HG02973 (cell line): Measurements from ENCODE around the gene PPP1R14C.
"Not testable (repeated sequence)": the region's sequence is repeated elsewhere in the genome, so short reads cannot be mapped to it uniquely, and the experiment has no call there.

Experiments used
- ATAC-seq: cut with Tn5 transposase; IDR thresholded peaks from one replicate; pipeline ENCODE4 v1.9.1; 2021; ENCODE audit warnings: moderate library complexity; ENCODE audit not compliant: unreplicated experiment

Gene PPP1R14C

GRCh38 chr6:150187433-150187832, 44.6 kb downstream of the PPP1R14C start:
- ATAC-seq: not testable (repeated sequence)

GRCh38 chr6:150189122-150189521, 46.3 kb downstream of the PPP1R14C start:
- ATAC-seq: no peak

GRCh38 chr6:150191809-150192208, 49.0 kb downstream of the PPP1R14C start:
- no peak for ATAC-seq

GRCh38 chr6:150194195-150194594, 51.4 kb downstream of the PPP1R14C start:
- no peak for ATAC-seq

GRCh38 chr6:150195996-150196417, 53.2 kb downstream of the PPP1R14C start:
- no peak for ATAC-seq

- ATAC-seq: no peak
Observed at GRCh38 chr6:150196942-150197745, 54.3 kb downstream of the PPP1R14C start.

- no peak for ATAC-seq
Observed at GRCh38 chr6:150198532-150198931, 55.7 kb downstream of the PPP1R14C start.

- ATAC-seq: no peak
Observed at GRCh38 chr6:150199241-150199640, 56.4 kb downstream of the PPP1R14C start.

- ATAC-seq: no peak
Observed at GRCh38 chr6:150200428-150201100, 57.7 kb downstream of the PPP1R14C start.

- no peak for ATAC-seq
Observed at GRCh38 chr6:150201285-150201684, 58.4 kb downstream of the PPP1R14C start.

GRCh38 chr6:150201772-150202329, 59.0 kb downstream of the PPP1R14C start:
- ATAC-seq: no peak

GRCh38 chr6:150202404-150202803, 59.6 kb downstream of the PPP1R14C start:
- no peak for ATAC-seq

GRCh38 chr6:150202934-150203333, 60.1 kb downstream of the PPP1R14C start:
- no peak for ATAC-seq

- no peak for ATAC-seq
Observed at GRCh38 chr6:150203378-150203777, 60.5 kb downstream of the PPP1R14C start.

- ATAC-seq: no peak
Observed at GRCh38 chr6:150203871-150204545, 61.2 kb downstream of the PPP1R14C start.

GRCh38 chr6:150204705-150205472, 62.0 kb downstream of the PPP1R14C start:
- ATAC-seq: no peak

GRCh38 chr6:150207931-150208570, 65.2 kb downstream of the PPP1R14C start:
- ATAC-seq: no peak

GRCh38 chr6:150208611-150209352, 65.9 kb downstream of the PPP1R14C start:
- no peak for ATAC-seq

GRCh38 chr6:150209415-150209814, 66.6 kb downstream of the PPP1R14C start:
- no peak for ATAC-seq
